IMR-90 (cell line): ENCODE results near the gene ZNF48. TPM values are rescaled to one million over a fixed set of nuclear protein-coding genes. Genes with fewer than 3 reads are reported as not detected.

Experiments used
- ATAC-seq: fragments of 200-7000 bp; cut with Tn5 transposase; 2 replicates; pipeline ENCODE4 v1.9.1; 2020; ENCODE audit warnings: low read depth, mild to moderate bottlenecking, moderate library complexity
- BruUV-seq: library from RNA; stranded (reverse); fragments of 400-500 nt; replicated peaks from 2 replicates; lab custom pipeline; 2021; lab: Mats Ljungman, UMichigan
- CTCF ChIA-PET: fragments of 300-600 bp; formaldehyde crosslinking; extraction: SDS; loops from one replicate; lab custom pipeline; 2021; ENCODE audit warnings: antibody characterized with exemption; lab: Yijun Ruan, JAX
- POLR2A ChIA-PET: fragments of 300-600 bp; sonication (Branson Sonifier 250); formaldehyde crosslinking; loops from one replicate; lab custom pipeline; 2022; ENCODE audit warnings: antibody characterized with exemption; ENCODE audit not compliant: unreplicated experiment; lab: Charles Lee
- DNase-seq: peaks from one replicate; pipeline ENCODE4 v3.0.0; 2013
- H2AFZ ChIP-seq: replicated peaks from 2 replicates; pipeline ENCODE3; 2013; ENCODE audit warnings: low read length, mild to moderate bottlenecking; ENCODE audit not compliant: poor library complexity
- H2AK5ac ChIP-seq: 2 replicates; pipeline ENCODE4 v1.6.1; 2013; ENCODE audit warnings: low read depth, low read length, inconsistent platforms
- H2AK9ac ChIP-seq: replicated peaks from 2 replicates; pipeline ENCODE3; 2013; ENCODE audit warnings: mild to moderate bottlenecking, low read depth, low read length, moderate library complexity; ENCODE audit not compliant: poor library complexity
- H2BK120ac ChIP-seq: 2 replicates; pipeline ENCODE4 v1.6.1; 2013; ENCODE audit warnings: low read depth, low read length, inconsistent platforms
- H2BK15ac ChIP-seq: 3 replicates; pipeline ENCODE4 v1.6.1; 2013; ENCODE audit warnings: low read depth, low read length, inconsistent platforms
- H2BK20ac ChIP-seq: 2 replicates; pipeline ENCODE4 v1.6.1; 2013; ENCODE audit warnings: low read depth, mild to moderate bottlenecking, inconsistent platforms, low read length, moderate library complexity
- H2BK5ac ChIP-seq: 2 replicates; pipeline ENCODE4 v1.6.1; 2013; ENCODE audit warnings: mild to moderate bottlenecking, low read depth, low read length, inconsistent platforms; ENCODE audit not compliant: poor library complexity, severe bottlenecking
- H3K14ac ChIP-seq: replicated peaks from 2 replicates; pipeline ENCODE4 v1.6.1; 2013; ENCODE audit warnings: low read depth, low read length, inconsistent platforms
- H3K18ac ChIP-seq: 2 replicates; pipeline ENCODE4 v1.6.1; 2013; ENCODE audit warnings: low read depth, low read length, control low read depth
- H3K23ac ChIP-seq: 2 replicates; pipeline ENCODE4 v1.6.1; 2013; ENCODE audit warnings: low read depth, low read length, inconsistent platforms
- H3K27ac ChIP-seq: 2 replicates; pipeline ENCODE4 v1.5.1; 2013; ENCODE audit warnings: mild to moderate bottlenecking, control low read depth, low read length; ENCODE audit not compliant: insufficient read depth
- H3K27me3 ChIP-seq: 2 replicates; pipeline ENCODE4 v1.6.1; 2013; ENCODE audit warnings: low read length; ENCODE audit not compliant: control insufficient read depth, insufficient read depth
- H3K36me3 ChIP-seq: 2 replicates; pipeline ENCODE4 v1.6.1; 2013; ENCODE audit warnings: low read length, mixed read lengths; ENCODE audit not compliant: control insufficient read depth, insufficient read depth
- H3K4ac ChIP-seq: 2 replicates; pipeline ENCODE4 v1.6.1; 2013; ENCODE audit warnings: low read depth, low read length, inconsistent platforms
- H3K4me1 ChIP-seq: 2 replicates; pipeline ENCODE4 v1.6.1; 2013; ENCODE audit warnings: low read length, mixed read lengths; ENCODE audit not compliant: control insufficient read depth, insufficient read depth
- H3K4me2 ChIP-seq: 2 replicates; pipeline ENCODE4 v1.6.1; 2013; ENCODE audit warnings: low read depth, mild to moderate bottlenecking, control low read depth, low read length, moderate library complexity
- H3K4me3 ChIP-seq: 2 replicates; pipeline ENCODE4 v1.5.1; 2013; ENCODE audit warnings: low read depth, mild to moderate bottlenecking, control low read depth, low read length, moderate library complexity; ENCODE audit not compliant: insufficient read depth
- H3K56ac ChIP-seq: 2 replicates; pipeline ENCODE4 v1.6.1; 2013; ENCODE audit warnings: low read length, inconsistent platforms; ENCODE audit not compliant: insufficient read depth; ENCODE audit errors: extremely low read depth
- H3K79me1 ChIP-seq, 2 experiments: 2 replicates each; pipeline ENCODE4 v1.6.1; 2013; ENCODE audit warnings: low read length in 2 of 2, inconsistent platforms in 1 of 2, low read depth in 1 of 2
- H3K9ac ChIP-seq: 2 replicates; pipeline ENCODE4 v1.6.1; 2013; ENCODE audit warnings: low read depth, low read length, control low read depth
- H3K9me1 ChIP-seq: 2 replicates; pipeline ENCODE4 v1.6.1; 2013; ENCODE audit warnings: low read length, inconsistent platforms; ENCODE audit not compliant: insufficient read depth
- H3K9me3 ChIP-seq: 2 replicates; pipeline ENCODE4 v1.6.1; 2013; ENCODE audit warnings: low read length; ENCODE audit not compliant: control insufficient read depth, insufficient read depth
- H4K20me1 ChIP-seq: 2 replicates; pipeline ENCODE4 v1.6.1; 2013; ENCODE audit warnings: low read length, inconsistent platforms; ENCODE audit not compliant: insufficient read depth
- H4K5ac ChIP-seq: 2 replicates; pipeline ENCODE4 v1.6.1; 2013; ENCODE audit warnings: mild to moderate bottlenecking, low read depth, low read length, control low read depth
- H4K8ac ChIP-seq, 2 experiments: 2 replicates each; pipeline ENCODE4 v1.6.1; 2013; ENCODE audit warnings: low read depth in 2 of 2, low read length in 2 of 2, control low read depth in 1 of 2, inconsistent platforms in 1 of 2
- H4K91ac ChIP-seq: 2 replicates; pipeline ENCODE4 v1.6.1; 2013; ENCODE audit warnings: low read depth, low read length, inconsistent platforms; ENCODE audit not compliant: insufficient read depth
- BHLHE40 ChIP-seq: fragments of 150-350 bp; IDR thresholded peaks from 2 replicates; pipeline ENCODE4 v1.6.1; 2016; ENCODE audit warnings: mild to moderate bottlenecking, low read depth, low read length
- CHD1 ChIP-seq: IDR thresholded peaks from 2 replicates; pipeline ENCODE4 v1.6.1; 2012; ENCODE audit warnings: low read depth, low read length, improper control_type of control experiment
- MXI1 ChIP-seq: IDR thresholded peaks from 2 replicates; pipeline ENCODE4 v1.6.1; 2012; ENCODE audit warnings: low read depth, mild to moderate bottlenecking, low read length, moderate library complexity, borderline replicate concordance
- NFE2L2 ChIP-seq: fragments of 150-350 bp; IDR thresholded peaks from 2 replicates; pipeline ENCODE4 v1.6.1; 2016; ENCODE audit warnings: low read depth, mild to moderate bottlenecking, low read length
- RAD21 ChIP-seq: IDR thresholded peaks from 2 replicates; pipeline ENCODE4 v1.6.1; 2012; ENCODE audit warnings: low read length, improper control_type of control experiment
- WGBS, 2 experiments: methylation state at CpG; one replicate each; pipeline versions ENCODE4 v1.1.5 to v1.1.7; 2013; ENCODE audit warnings: missing lambda C conversion rate in 2 of 2; ENCODE audit not compliant: insufficient read length in 1 of 2; ENCODE audit errors: extremely low coverage in 2 of 2; 5-methylcytosine and 5-hydroxymethylcytosine counted together
- dilution Hi-C: fragments of 300-500 bp; cut with HindIII; formaldehyde crosslinking; loops from one replicate; pipeline ENCODE4 v1.14.3; 2018; ENCODE audit warnings: low sequenced_read_pairs; ENCODE audit not compliant: unreplicated experiment
- in situ Hi-C: fragments of 300-500 bp; cut with MboI; formaldehyde crosslinking; loops from 3 replicates; pipeline ENCODE4 v1.14.3; 2019; ENCODE audit warnings: low sequenced_read_pairs, inconsistent platforms, mixed read lengths
- intact Hi-C: fragments of 100-400 bp; cut with micrococcal nuclease; formaldehyde crosslinking; loops from 2 replicates; pipeline ENCODE4 v1.10.0; 2022
- polyA plus RNA-seq, 3 experiments: library from polyadenylated mRNA; depleted of rRNA; stranded (reverse); fragments of >200 nt; gene quantifications; 2 replicates each; pipeline ENCODE4 v1.2.3, GENCODE V29; 2012; ENCODE audit warnings: low replicate concordance in 1 of 3
- total RNA-seq: library from RNA; depleted of rRNA; stranded (reverse); fragments of >200 nt; gene quantifications from 2 replicates; pipeline ENCODE4 v1.2.3, GENCODE V29; 2012

The ZNF48 gene
- total and polyA plus RNA-seq, 2 of the 4 experiments (the other 2 are of a cell fraction), result 5.8 to 6.6 TPM

DNA sequence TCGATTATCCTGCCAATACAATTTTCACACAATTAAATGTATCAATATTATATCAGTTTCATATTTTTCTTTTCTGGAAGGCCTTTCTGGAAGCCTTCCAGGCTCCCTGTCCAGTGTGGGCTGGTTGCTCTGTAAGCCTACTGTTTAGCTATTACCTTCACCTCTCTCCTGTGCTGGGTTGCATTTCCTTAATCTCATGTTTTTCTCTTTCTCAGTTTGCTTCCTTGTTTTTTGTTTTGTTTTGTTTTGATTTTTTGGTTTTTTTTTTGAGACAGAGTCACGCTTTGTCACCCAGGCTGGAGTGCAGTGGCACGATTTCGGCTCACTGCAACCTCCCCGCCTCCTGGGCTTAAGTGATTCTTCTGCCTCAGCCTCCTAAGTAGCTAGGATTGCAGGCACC, 43.6 kb downstream of the ZNF48 start:
- Histone ChIP-seq H3K79me1 (peaks cover 0 to 8% of the 10 kb centered on the region in 2 experiments; a peak in 2 of 4 replicates), H3K4me1 (no peaks in the 10 kb centered on the region), H3K4ac (no peak overlapping the region), H2BK120ac (no peak overlapping the region), H3K4me3 (no peak overlapping the region), H3K56ac (no peak overlapping the region), H2BK20ac (no peak overlapping the region), H3K27ac (no peak overlapping the region), H2AK9ac (no peak overlapping the region), H3K9ac (no peak overlapping the region), H3K9me1 (no peaks in the 10 kb centered on the region), H3K36me3 (peaks cover 2% of the 10 kb centered on the region; the same call in 1 of the 2 replicates), H2AFZ (no peak overlapping the region), H2BK15ac (no peak overlapping the region), H3K14ac (no peak overlapping the region), H3K27me3 (peaks cover 15% of the 10 kb centered on the region), H3K4me2 (no peak overlapping the region), H4K91ac (no peak overlapping the region), H4K20me1 (no peaks in the 10 kb centered on the region), H2AK5ac (no peak overlapping the region), H4K5ac (no peak overlapping the region), H2BK5ac (no peak overlapping the region), H4K8ac (no peak overlapping the region), H3K23ac (no peak overlapping the region), H3K9me3 (no peaks in the 10 kb centered on the region), H3K18ac (no peak overlapping the region)
- dilution Hi-C loops, result no loop called here
- DNase-seq (no peak), ATAC-seq (no peak)
- no peak for TF ChIP-seq NFE2L2
- TF ChIP-seq CHD1, result no peak
- TF ChIP-seq MXI1, result no peak
- TF ChIP-seq BHLHE40, result no peak
- TF ChIP-seq RAD21, result no peak
- BruUV-seq, result no TSS peak
- CTCF ChIA-PET, result interaction anchor here (0.7 kb wide), 1 partner anchor 9 kb away, joined by 3 read pairs; the partner anchor contains the start of gene DCTPP1
- POLR2A ChIA-PET, result no interaction called here
- no CpG with 5 or more reads among the region's 5 CpGs for WGBS, 2 experiments
- intact Hi-C loops, result no loop called here
- in situ Hi-C loops, result no loop called here
